SK-N-SH (cell line): Measurements from ENCODE around the gene GAST. TPM values are rescaled to one million over a fixed set of nuclear protein-coding genes. Genes with fewer than 3 reads are reported as not detected.

Experiments used
- CTCF ChIA-PET: fragments of 300-600, 350-600 bp; formaldehyde crosslinking; extraction: SDS; loops from one replicate; lab custom pipeline; 2021; lab: Yijun Ruan, JAX
- POLR2A ChIA-PET: fragments of 350-600 bp; sonication (Branson Sonifier 250); formaldehyde crosslinking; extraction: SDS; loops from one replicate; lab custom pipeline; 2020; ENCODE audit warnings: antibody characterized with exemption, inconsistent platforms; lab: Yijun Ruan, JAX
- DNase-seq: peaks from one replicate; pipeline ENCODE4 v3.0.0; 2012
- H2AFZ ChIP-seq: fragments of 200-600 bp; sonication (generic); 2 replicates; pipeline ENCODE4 v1.8.1; 2016; ENCODE audit warnings: antibody characterized with exemption, mild to moderate bottlenecking, low read depth
- H3F3A ChIP-seq: fragments of 200-600 bp; sonication (generic); replicated peaks from 2 replicates; pipeline ENCODE3; 2016; ENCODE audit warnings: antibody characterized with exemption, mild to moderate bottlenecking; ENCODE audit not compliant: insufficient read depth
- H3K27ac ChIP-seq, 2 experiments: fragments of 200-500 bp in 1 of 2; fragments of 200-600 bp in 1 of 2; sonication (Bioruptor generic) in 1 of 2; sonication (generic), shearing (Covaris generic) in 1 of 2; 2 replicates each; pipeline versions ENCODE4 v1.5.1 to v1.6.1; 2014 to 2016; ENCODE audit warnings: low read depth in 2 of 2, inconsistent platforms in 1 of 2, low read length in 1 of 2, mild to moderate bottlenecking in 1 of 2, mixed read lengths in 1 of 2
- H3K27me3 ChIP-seq: fragments of 200-600 bp; sonication (generic), shearing (Covaris generic); 2 replicates; pipeline ENCODE4 v1.6.1; 2016; ENCODE audit warnings: mixed run types; ENCODE audit not compliant: insufficient read depth
- H3K36me3 ChIP-seq, 2 experiments: fragments of 200-500 bp in 1 of 2; fragments of 200-600 bp in 1 of 2; sonication (Bioruptor generic) in 1 of 2; sonication (generic) in 1 of 2; replicated peaks in 1 of 2; 2 replicates each; pipeline versions ENCODE3 to v1.5.1; 2014 to 2016; ENCODE audit warnings: low read length in 1 of 2, mild to moderate bottlenecking in 1 of 2; ENCODE audit not compliant: insufficient read depth in 2 of 2, control insufficient read depth in 1 of 2
- H3K4me1 ChIP-seq, 2 experiments: fragments of 200-500 bp in 1 of 2; fragments of 200-600 bp in 1 of 2; sonication (Bioruptor generic) in 1 of 2; sonication (generic), shearing (Covaris generic) in 1 of 2; 2 replicates each; pipeline versions ENCODE4 v1.5.1 to v1.6.1; 2014 to 2016; ENCODE audit warnings: low read depth in 1 of 2, low read length in 1 of 2, mixed run types in 1 of 2; ENCODE audit not compliant: insufficient read depth in 2 of 2, control insufficient read depth in 1 of 2
- H3K4me2 ChIP-seq: fragments of 200-600 bp; sonication (generic), shearing (Covaris generic); 2 replicates; pipeline ENCODE4 v1.6.1; 2017; ENCODE audit warnings: mixed run types
- H3K4me3 ChIP-seq, 2 experiments: fragments of 200-500 bp in 1 of 2; fragments of 200-600 bp in 1 of 2; sonication (Bioruptor generic) in 1 of 2; sonication (generic), shearing (Covaris generic) in 1 of 2; 2 replicates each; pipeline versions ENCODE4 v1.5.1 to v1.8.1; 2014 to 2016; ENCODE audit warnings: low read depth in 2 of 2, inconsistent platforms in 1 of 2, low read length in 1 of 2, mild to moderate bottlenecking in 1 of 2, mixed read lengths in 1 of 2, moderate library complexity in 1 of 2
- H3K79me2 ChIP-seq: fragments of 200-600 bp; sonication (generic); 2 replicates; pipeline ENCODE4 v1.8.1; 2017; ENCODE audit warnings: mild to moderate bottlenecking; ENCODE audit not compliant: insufficient read depth
- H3K9ac ChIP-seq: fragments of 200-600 bp; sonication (generic); 2 replicates; pipeline ENCODE4 v1.6.1; 2017; ENCODE audit warnings: mixed run types
- H3K9me2 ChIP-seq: fragments of 200-600 bp; sonication (generic); 2 replicates; pipeline ENCODE4 v1.6.1; 2017; ENCODE audit warnings: mixed run types
- H3K9me3 ChIP-seq: fragments of 200-600 bp; sonication (generic); 2 replicates; pipeline ENCODE4 v1.6.1; 2017; ENCODE audit warnings: mixed run types, mild to moderate bottlenecking, moderate library complexity
- H4K20me1 ChIP-seq: fragments of 200-600 bp; sonication (generic); 2 replicates; pipeline ENCODE4 v1.6.1; 2017; ENCODE audit warnings: mild to moderate bottlenecking, mixed run types; ENCODE audit not compliant: insufficient read depth
- CHD2 ChIP-seq: fragments of 150-350 bp; IDR thresholded peaks from 2 replicates; pipeline ENCODE4 v1.6.1; 2018; ENCODE audit warnings: low read length; ENCODE audit not compliant: partially characterized antibody
- ELF1 ChIP-seq: IDR thresholded peaks from 2 replicates; pipeline ENCODE4 v1.4.0; 2012
- EP300 ChIP-seq, 2 experiments: IDR thresholded peaks; 2 replicates each; pipeline versions ENCODE4 v1.4.0 to v1.6.1; 2012; ENCODE audit warnings: borderline replicate concordance in 1 of 2, low read depth in 1 of 2, low read length in 1 of 2
- FOSL2 ChIP-seq: IDR thresholded peaks from 2 replicates; pipeline ENCODE4 v1.4.0; 2012; ENCODE audit warnings: low read depth, mild to moderate bottlenecking, moderate library complexity, borderline replicate concordance
- FOXM1 ChIP-seq: IDR thresholded peaks from 2 replicates; pipeline ENCODE4 v1.4.0; 2012; ENCODE audit warnings: low read depth, mild to moderate bottlenecking
- IRF3 ChIP-seq: fragments of 150-350 bp; IDR thresholded peaks from 2 replicates; pipeline ENCODE4 v1.6.1; 2016; ENCODE audit warnings: mild to moderate bottlenecking, low read depth, low read length
- JUND ChIP-seq: IDR thresholded peaks from 2 replicates; pipeline ENCODE4 v1.4.0; 2012
- MEF2A ChIP-seq: IDR thresholded peaks from 2 replicates; pipeline ENCODE4 v1.4.0; 2012; ENCODE audit warnings: low read depth, borderline replicate concordance
- NRF1 ChIP-seq: IDR thresholded peaks from 2 replicates; pipeline ENCODE4 v1.6.1; 2012; ENCODE audit warnings: low read depth, mild to moderate bottlenecking, low read length
- POLR2AphosphoS5 ChIP-seq: IDR thresholded peaks from 2 replicates; pipeline ENCODE4 v1.6.1; 2012; ENCODE audit warnings: low read depth, low read length
- RAD21 ChIP-seq: IDR thresholded peaks from 2 replicates; pipeline ENCODE4 v1.6.1; 2012; ENCODE audit warnings: mild to moderate bottlenecking, low read length
- RCOR1 ChIP-seq: fragments of 150-350 bp; IDR thresholded peaks from 2 replicates; pipeline ENCODE4 v1.6.1; 2017; ENCODE audit warnings: antibody characterized with exemption, low read length
- RFX5 ChIP-seq: IDR thresholded peaks from 2 replicates; pipeline ENCODE4 v1.6.1; 2012; ENCODE audit warnings: mild to moderate bottlenecking, improper control_type of control experiment, low read length
- RXRA ChIP-seq: IDR thresholded peaks from 2 replicates; pipeline ENCODE4 v1.4.0; 2012; ENCODE audit warnings: low read depth, mild to moderate bottlenecking, borderline replicate concordance
- SIN3A ChIP-seq: IDR thresholded peaks from 2 replicates; pipeline ENCODE4 v1.6.1; 2012; ENCODE audit warnings: low read depth, mild to moderate bottlenecking, low read length, moderate library complexity, borderline replicate concordance
- TCF12 ChIP-seq: IDR thresholded peaks from 2 replicates; pipeline ENCODE4 v1.4.0; 2012
- ZBTB33 ChIP-seq: IDR thresholded peaks from 2 replicates; pipeline ENCODE4 v1.4.0; 2012; ENCODE audit warnings: low read depth, borderline replicate concordance
- WGBS: methylation state at CpG from one replicate; pipeline ENCODE4 v1.1.6; 2017; ENCODE audit warnings: low lambda C conversion rate; 5-methylcytosine and 5-hydroxymethylcytosine counted together
- polyA plus RNA-seq, 3 experiments: library from polyadenylated mRNA; depleted of rRNA; stranded (reverse); fragments of >200 nt; gene quantifications; 2 replicates each; pipeline ENCODE4 v1.2.3, GENCODE V29; 2012
- TF ChIP-seq, protein P1 (sequence below): fragments of 200-600 bp; sonication (generic); IDR thresholded peaks from 2 replicates; pipeline ENCODE4 v1.6.1; 2017; ENCODE audit warnings: antibody characterized with exemption, mild to moderate bottlenecking, moderate library complexity
- TF ChIP-seq, protein P2 (sequence below): fragments of 150-350 bp; IDR thresholded peaks from 2 replicates; pipeline ENCODE4 v1.6.1; 2017; ENCODE audit warnings: antibody characterized with exemption, low read length, low read depth, borderline replicate concordance
- TF ChIP-seq, protein P3 (sequence below): IDR thresholded peaks from 2 replicates; pipeline ENCODE4 v1.4.0; 2012; ENCODE audit warnings: low read depth, borderline replicate concordance

GAST gene
- polyA plus RNA-seq, 1 of the 3 experiments (the other 2 are of a cell fraction): not detected

- Histone ChIP-seq H3K27ac (no peak overlapping the region), H3K9ac (no peak overlapping the region), H3K27me3 (no peaks in the 10 kb centered on the region), H3K9me3 (no peaks in the 10 kb centered on the region), H3K4me1 (no peaks in the 10 kb centered on the region), H3K79me2 (no peaks in the 10 kb centered on the region), H3K36me3 (no peaks in the 10 kb centered on the region), H3K4me2 (no peak overlapping the region), H3K4me3 (no peak overlapping the region), H3K9me2 (no peaks in the 10 kb centered on the region), H2AFZ (no peak overlapping the region), H4K20me1 (no peaks in the 10 kb centered on the region), H3F3A (no peaks in the 10 kb centered on the region)
- TF ChIP-seq SIN3A: no peak
- TF ChIP-seq ELF1: no peak
- TF ChIP-seq FOXM1: no peak
- TF ChIP-seq FOSL2: no peak
- no peak for TF ChIP-seq EP300 (IDR thresholded peaks at IDR 0.05; ENCODE audit: borderline replicate concordance in 1 of 2, low read depth in 1 of 2, low read length in 1 of 2)
- TF ChIP-seq, protein P1, sequence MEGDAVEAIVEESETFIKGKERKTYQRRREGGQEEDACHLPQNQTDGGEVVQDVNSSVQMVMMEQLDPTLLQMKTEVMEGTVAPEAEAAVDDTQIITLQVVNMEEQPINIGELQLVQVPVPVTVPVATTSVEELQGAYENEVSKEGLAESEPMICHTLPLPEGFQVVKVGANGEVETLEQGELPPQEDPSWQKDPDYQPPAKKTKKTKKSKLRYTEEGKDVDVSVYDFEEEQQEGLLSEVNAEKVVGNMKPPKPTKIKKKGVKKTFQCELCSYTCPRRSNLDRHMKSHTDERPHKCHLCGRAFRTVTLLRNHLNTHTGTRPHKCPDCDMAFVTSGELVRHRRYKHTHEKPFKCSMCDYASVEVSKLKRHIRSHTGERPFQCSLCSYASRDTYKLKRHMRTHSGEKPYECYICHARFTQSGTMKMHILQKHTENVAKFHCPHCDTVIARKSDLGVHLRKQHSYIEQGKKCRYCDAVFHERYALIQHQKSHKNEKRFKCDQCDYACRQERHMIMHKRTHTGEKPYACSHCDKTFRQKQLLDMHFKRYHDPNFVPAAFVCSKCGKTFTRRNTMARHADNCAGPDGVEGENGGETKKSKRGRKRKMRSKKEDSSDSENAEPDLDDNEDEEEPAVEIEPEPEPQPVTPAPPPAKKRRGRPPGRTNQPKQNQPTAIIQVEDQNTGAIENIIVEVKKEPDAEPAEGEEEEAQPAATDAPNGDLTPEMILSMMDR: no peak
- POLR2A ChIA-PET: interaction anchor here (1.2 kb wide), 1 partner anchor 29 kb away, joined by 3 read pairs; no protein-coding TSS in a partner anchor
- CTCF ChIA-PET: interaction anchor here (1.2 to 2.2 kb wide), 3 partner anchors 23 to 93 kb away, joined by 3 to 11 read pairs (median 4); partner anchors contain the start of gene P3H4
- no peak for DNase-seq
- WGBS: 47% methylated on average over 3 of the region's 5 CpGs
Observed at GRCh38 chr17:41718287-41718645, 6.1 kb downstream of the GAST start.

DNA sequence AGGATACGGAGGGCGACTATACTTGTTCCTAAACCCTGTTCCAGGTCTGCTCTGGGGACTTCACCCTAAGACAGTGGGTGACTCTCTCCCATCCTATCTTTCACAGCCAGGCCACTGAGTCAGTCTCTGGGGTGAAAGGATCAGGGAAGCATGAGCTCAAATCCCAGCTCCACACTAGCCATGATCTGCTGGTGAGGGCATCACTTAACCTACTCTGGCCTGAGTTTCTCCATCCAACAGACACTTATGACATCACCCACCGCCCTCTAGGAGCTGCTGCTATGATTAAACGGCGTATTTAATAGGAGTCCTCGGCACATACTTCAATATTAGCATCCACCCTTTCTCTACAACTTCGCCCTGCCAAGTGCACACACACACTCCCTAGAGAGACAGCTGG, 10.1 kb downstream of the GAST start:
- Histone ChIP-seq H3F3A (no peaks in the 10 kb centered on the region), H3K9me2 (no peaks in the 10 kb centered on the region), H3K9me3 (no peaks in the 10 kb centered on the region), H3K27ac (no peak overlapping the region), H3K36me3 (no peaks in the 10 kb centered on the region), H3K4me3 (no peak overlapping the region), H2AFZ (no peak overlapping the region), H3K4me1 (no peaks in the 10 kb centered on the region), H3K27me3 (no peaks in the 10 kb centered on the region), H3K9ac (no peak overlapping the region), H3K4me2 (no peak overlapping the region), H4K20me1 (no peaks in the 10 kb centered on the region), H3K79me2 (no peaks in the 10 kb centered on the region)
- 80% methylated on average over 7 of the region's 7 CpGs for WGBS
- CTCF ChIA-PET: interaction anchor here (0.8 to 3.4 kb wide), 3 partner anchors 15 to 60 kb away, joined by 3 to 20 read pairs (median 5); no protein-coding TSS in a partner anchor
- POLR2A ChIA-PET: no interaction called here
- no peak for DNase-seq
- no peak for TF ChIP-seq ZBTB33
- no peak for TF ChIP-seq MEF2A
- no peak for TF ChIP-seq RXRA
- TF ChIP-seq, protein P2, sequence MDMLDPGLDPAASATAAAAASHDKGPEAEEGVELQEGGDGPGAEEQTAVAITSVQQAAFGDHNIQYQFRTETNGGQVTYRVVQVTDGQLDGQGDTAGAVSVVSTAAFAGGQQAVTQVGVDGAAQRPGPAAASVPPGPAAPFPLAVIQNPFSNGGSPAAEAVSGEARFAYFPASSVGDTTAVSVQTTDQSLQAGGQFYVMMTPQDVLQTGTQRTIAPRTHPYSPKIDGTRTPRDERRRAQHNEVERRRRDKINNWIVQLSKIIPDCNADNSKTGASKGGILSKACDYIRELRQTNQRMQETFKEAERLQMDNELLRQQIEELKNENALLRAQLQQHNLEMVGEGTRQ: no peak
- TF ChIP-seq RAD21: no peak
- TF ChIP-seq POLR2AphosphoS5: no peak
- no peak for TF ChIP-seq NRF1
- TF ChIP-seq JUND: no peak
- TF ChIP-seq FOSL2: no peak
- TF ChIP-seq RCOR1: no peak
- TF ChIP-seq, protein P3, sequence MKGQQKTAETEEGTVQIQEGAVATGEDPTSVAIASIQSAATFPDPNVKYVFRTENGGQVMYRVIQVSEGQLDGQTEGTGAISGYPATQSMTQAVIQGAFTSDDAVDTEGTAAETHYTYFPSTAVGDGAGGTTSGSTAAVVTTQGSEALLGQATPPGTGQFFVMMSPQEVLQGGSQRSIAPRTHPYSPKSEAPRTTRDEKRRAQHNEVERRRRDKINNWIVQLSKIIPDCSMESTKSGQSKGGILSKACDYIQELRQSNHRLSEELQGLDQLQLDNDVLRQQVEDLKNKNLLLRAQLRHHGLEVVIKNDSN: no peak
- no peak for TF ChIP-seq TCF12
- TF ChIP-seq CHD2: no peak
- TF ChIP-seq, protein P1: no peak
- no peak for TF ChIP-seq SIN3A
- no peak for TF ChIP-seq RFX5
- no peak for TF ChIP-seq IRF3
